Endometrial microvascular endothelial cells (primary cell): ENCODE measurements around the gene FOXP2. TPM values are rescaled to one million over a fixed set of nuclear protein-coding genes. Genes with fewer than 3 reads are reported as not detected.

ENCODE experiments used
- in situ Hi-C: cut with HindIII; loops from 2 replicates; pipeline ENCODE4 v1.10.0; 2017; ENCODE audit warnings: low sequenced_read_pairs, low pct_unique_long_range_greater_than_20kb; ENCODE audit errors: inconsistent ontology term
- total RNA-seq: library from RNA; depleted of rRNA; stranded (reverse); fragments of >200 nt; gene quantifications from one replicate; pipeline ENCODE4 v1.2.3, GENCODE V29; 2015; ENCODE audit errors: inconsistent ontology term

FOXP2 gene
- total RNA-seq, 1 donor from 2014 or later: under 0.01 TPM

DNA sequence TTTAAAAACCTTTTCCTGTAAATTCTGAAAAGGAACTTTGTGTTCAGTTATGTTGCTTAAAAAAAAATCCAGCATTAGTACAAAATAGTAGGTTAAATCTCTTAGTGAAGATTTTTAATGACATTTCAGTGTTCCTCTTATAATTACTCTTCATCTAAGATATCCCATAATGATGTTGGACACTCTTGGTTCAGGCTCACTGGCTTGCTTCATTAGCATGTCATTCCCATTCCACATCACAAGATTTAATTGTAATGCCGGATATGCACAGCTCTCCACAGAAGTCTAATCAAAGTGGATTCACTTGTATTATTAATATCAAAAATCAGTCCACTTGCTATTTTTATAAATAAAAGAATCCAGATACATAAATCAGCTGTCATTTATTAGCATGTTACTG, 327.3 kb downstream of the FOXP2 start:
- in situ Hi-C loops: no loop called here
